ENCODE results near the gene AKAP6.

AKAP6 gene

GRCh38 chr14:32865827-32866376 is 536.8 kb downstream of the AKAP6 start:
- no peak for DNase-seq

GRCh38 chr14:32883188-32883587 is 554.1 kb downstream of the AKAP6 start:
- DNase-seq: no peak

Data from OCI-M1 (cell line).